Right cardiac atrium (tissue), 5 donors: ENCODE measurements around the gene HSDL2. TPM values are rescaled to one million over a fixed set of nuclear protein-coding genes. Genes with fewer than 3 reads are reported as not detected.
"Not testable (repeated sequence)": the region's sequence is repeated elsewhere in the genome, so short reads cannot be mapped to it uniquely, and the experiment has no call there.

Experiments used
- ATAC-seq, 2 donors: fragments of 200-7000 bp; cut with Tn5 transposase; one replicate each; pipeline versions ENCODE4 v1.8.0 to v1.9.1; 2020; ENCODE audit warnings: moderate library complexity in 2 of 2, mild to moderate bottlenecking in 1 of 2
- DNase-seq, 3 donors: peaks; one replicate each; pipeline ENCODE4 v3.0.0-alpha.2; 2020
- H3K27ac ChIP-seq: one replicate; pipeline ENCODE4 v1.5.1; 2013; ENCODE audit warnings: mild to moderate bottlenecking, low read length, control low read depth, moderate library complexity
- H3K27me3 ChIP-seq: one replicate; pipeline ENCODE4 v1.6.1; 2013; ENCODE audit not compliant: control insufficient read depth, insufficient read depth
- H3K4me1 ChIP-seq: one replicate; pipeline ENCODE4 v1.6.1; 2013; ENCODE audit warnings: low read length; ENCODE audit not compliant: control insufficient read depth, insufficient read depth
- H3K4me3 ChIP-seq: one replicate; pipeline ENCODE4 v1.5.1; 2013; ENCODE audit warnings: low read length, control low read depth
- H3K9me3 ChIP-seq: one replicate; pipeline ENCODE4 v1.6.1; 2013; ENCODE audit warnings: low read length; ENCODE audit not compliant: control insufficient read depth
- WGBS: extraction: QIAGEN DNeasy Blood & Tissue Kit; methylation state at CpG from one replicate; pipeline ENCODE4 v1.1.7; 2013; 5-methylcytosine and 5-hydroxymethylcytosine counted together
- intact Hi-C, 4 donors: fragments of 100-400 bp; cut with DNase I; formaldehyde crosslinking; loops; one replicate each; pipeline versions ENCODE4 v1.11.0 to v1.14.0; 2022 to 2023
- polyA plus RNA-seq: library from polyadenylated mRNA; stranded (reverse); fragments of 200-250 nt; gene quantifications from one replicate; pipeline ENCODE4 v1.2.3, GENCODE V29; 2013
- total RNA-seq, 4 donors: library from RNA; stranded (reverse); fragmentation: NEBNext Ultra II Directional; extraction: Animal tissue kit (Norgen Biotek cat#: 25700); gene quantifications; one replicate each; pipeline ENCODE4 v1.2.1, GENCODE V29; 2021
- donor health status: healthy with polysubstance abuse.
- donor health status: DM: no; HTN: yes; CAD: no.
- donor health status: DM: no; HTN: no; CAD: no.
- donor health status: DM: no; HTN: yes; CAD: no; lungs with severe emphysema.
- donor health status: DM: yes; HTN: yes; CAD: no.

The HSDL2 gene
- total and polyA plus RNA-seq, 5 donors: 87.6 to 120 (median 104) TPM

- Histone ChIP-seq H3K4me1 (no peaks in the 10 kb centered on the region), H3K27me3 (no peaks in the 10 kb centered on the region), H3K4me3 (no peak overlapping the region), H3K27ac (no peak overlapping the region), H3K9me3 (no peaks in the 10 kb centered on the region)
- WGBS: 75% methylated on average over 3 of the region's 3 CpGs
- intact Hi-C loops: no loop called here
- DNase-seq (no peak), ATAC-seq (peak in 1 of 2 donors; percentile 62)
These were observed 116.3 kb downstream of the HSDL2 start for GRCh38 chr9:112496074-112496722.

GRCh38 chr9:112500842-112501241, 120.9 kb downstream of the HSDL2 start:
- no peaks in the 10 kb centered on the region for H3K4me1 ChIP-seq
- H3K27me3 ChIP-seq: no peaks in the 10 kb centered on the region
- no peak overlapping the region for H3K4me3 ChIP-seq
- ATAC-seq (no peak), DNase-seq (no peak)
- WGBS: 97% methylated on average over 2 of the region's 2 CpGs
- H3K9me3 ChIP-seq: no peaks in the 10 kb centered on the region
- H3K27ac ChIP-seq: no peak overlapping the region
- intact Hi-C loops: no loop called here

GRCh38 chr9:112501287-112501686, 121.4 kb downstream of the HSDL2 start:
- Histone ChIP-seq H3K9me3 (no peaks in the 10 kb centered on the region), H3K4me1 (no peaks in the 10 kb centered on the region), H3K4me3 (no peak overlapping the region), H3K27me3 (no peaks in the 10 kb centered on the region), H3K27ac (no peak overlapping the region)
- no peak for ATAC-seq
- 96% methylated on average over 8 of the region's 8 CpGs for WGBS
- intact Hi-C loops: no loop called here
- DNase-seq: no peak

- ATAC-seq (no peak), DNase-seq (no peak)
- Histone ChIP-seq H3K27ac (no peak overlapping the region), H3K4me1 (no peaks in the 10 kb centered on the region), H3K27me3 (no peaks in the 10 kb centered on the region), H3K4me3 (no peak overlapping the region), H3K9me3 (no peaks in the 10 kb centered on the region)
- WGBS: 83% methylated on average over 3 of the region's 3 CpGs
- intact Hi-C loops: no loop called here
These were observed 122.5 kb downstream of the HSDL2 start for GRCh38 chr9:112502175-112502946.

GRCh38 chr9:112503170-112503569, 123.3 kb downstream of the HSDL2 start:
- DNase-seq (peak in 1 of 3 donors; percentile 58), ATAC-seq (peak in 1 of 2 donors; percentile 55)
- no peak overlapping the region for H3K4me3 ChIP-seq
- 55% methylated on average over 5 of the region's 5 CpGs for WGBS
- H3K27ac ChIP-seq: no peak overlapping the region
- no peaks in the 10 kb centered on the region for H3K4me1 ChIP-seq
- no peaks in the 10 kb centered on the region for H3K27me3 ChIP-seq
- no peaks in the 10 kb centered on the region for H3K9me3 ChIP-seq
- intact Hi-C loops: no loop called here

GRCh38 chr9:112505086-112505485, 125.2 kb downstream of the HSDL2 start:
- Histone ChIP-seq H3K4me3 (no peak overlapping the region), H3K27ac (no peak overlapping the region), H3K9me3 (no peaks in the 10 kb centered on the region), H3K27me3 (no peaks in the 10 kb centered on the region), H3K4me1 (no peaks in the 10 kb centered on the region)
- WGBS: 93% methylated on average over 4 of the region's 4 CpGs
- DNase-seq (no peak), ATAC-seq (no peak)
- intact Hi-C loops: no loop called here

- ATAC-seq (no peak), DNase-seq (no peak)
- Histone ChIP-seq H3K27me3 (no peaks in the 10 kb centered on the region), H3K4me1 (no peaks in the 10 kb centered on the region), H3K4me3 (no peak overlapping the region), H3K9me3 (no peaks in the 10 kb centered on the region), H3K27ac (no peak overlapping the region)
- intact Hi-C loops: no loop called here
- 80% methylated on average over 4 of the region's 4 CpGs for WGBS
These were observed 125.7 kb downstream of the HSDL2 start for GRCh38 chr9:112505607-112506006.

- no peaks in the 10 kb centered on the region for H3K9me3 ChIP-seq
- H3K27ac ChIP-seq: no peak overlapping the region
- intact Hi-C loops: no loop called here
- DNase-seq: no peak
- H3K27me3 ChIP-seq: no peaks in the 10 kb centered on the region
- H3K4me3 ChIP-seq: no peak overlapping the region
- WGBS: 87% methylated on average over 2 of the region's 2 CpGs
- no peaks in the 10 kb centered on the region for H3K4me1 ChIP-seq
- no peak for ATAC-seq
These were observed 126.7 kb downstream of the HSDL2 start for GRCh38 chr9:112506571-112506970.

GRCh38 chr9:112507001-112507680, 127.2 kb downstream of the HSDL2 start:
- Histone ChIP-seq H3K4me3 (no peak overlapping the region), H3K27ac (no peak overlapping the region), H3K4me1 (no peaks in the 10 kb centered on the region), H3K9me3 (no peaks in the 10 kb centered on the region), H3K27me3 (no peaks in the 10 kb centered on the region)
- no peak for DNase-seq
- ATAC-seq: no peak
- intact Hi-C loops: no loop called here
- WGBS: 98% methylated on average over 2 of the region's 2 CpGs

- no peak for DNase-seq
- Histone ChIP-seq H3K9me3 (no peaks in the 10 kb centered on the region), H3K27me3 (no peaks in the 10 kb centered on the region), H3K4me3 (no peak overlapping the region), H3K4me1 (no peaks in the 10 kb centered on the region), H3K27ac (no peak overlapping the region)
- intact Hi-C loops: no loop called here
- WGBS: 79% methylated on average over 2 of the region's 2 CpGs
- ATAC-seq: no peak
These were observed 128.5 kb downstream of the HSDL2 start for GRCh38 chr9:112508377-112508776.

- DNase-seq, H3K27ac ChIP-seq, H3K4me3 ChIP-seq, H3K27me3 ChIP-seq, intact Hi-C loops, H3K9me3 ChIP-seq, ATAC-seq, H3K4me1 ChIP-seq: not testable (repeated sequence)
- 82% methylated on average over 3 of the region's 4 CpGs for WGBS
These were observed 132.5 kb downstream of the HSDL2 start for GRCh38 chr9:112512377-112512776.
